Measurements from ENCODE around the gene ARFRP1. TPM values are rescaled to one million over a fixed set of nuclear protein-coding genes. Genes with fewer than 3 reads are reported as not detected.

Gene ARFRP1
- total RNA-seq, 1 experiment from 2014 or later, result 42.7 TPM

- no peak for TF ChIP-seq CTCF (conservative IDR thresholded peaks at IDR 0.05)
- Histone ChIP-seq H3K4me2 (ENCODE audit: insufficient read depth, insufficient read length, low read length) (no peak overlapping the region), H3K27me3 (ENCODE audit: insufficient read depth, low read length) (no peaks in the 10 kb centered on the region), H4K8ac (replicated peaks; ENCODE audit: insufficient read length, low read depth, low read length) (no peak overlapping the region), H2BK15ac (ENCODE audit: low read depth, low read length) (no peak overlapping the region), H3K9me3 (ENCODE audit: control insufficient read depth, low read depth, low read length) (no peaks in the 10 kb centered on the region), H2AFZ (ENCODE audit: low read length) (no peak overlapping the region), H3K4ac (ENCODE audit: low read depth, low read length) (no peak overlapping the region), H3K4me1 (ENCODE audit: insufficient read depth, low read length) (no peaks in the 10 kb centered on the region), H4K20me1 (ENCODE audit: control insufficient read depth, insufficient read depth, insufficient read length) (no peaks in the 10 kb centered on the region), H2BK12ac (ENCODE audit: insufficient read length, low read depth, low read length) (no peak overlapping the region), H3T11ph (ENCODE audit: low read length) (no peak overlapping the region), H3K79me2 (ENCODE audit: insufficient read depth, low read length) (no peaks in the 10 kb centered on the region), H2BK20ac (ENCODE audit: low read depth, low read length, poor library complexity, severe bottlenecking) (no peak overlapping the region), H3K79me1 (ENCODE audit: insufficient read depth, low read depth, low read length, poor library complexity, severe bottlenecking) (no peaks in the 10 kb centered on the region), H3K14ac (ENCODE audit: insufficient read depth, low read length) (no peak overlapping the region), H4K5ac (ENCODE audit: insufficient read length, low read depth, low read length) (no peak overlapping the region), H3K18ac (ENCODE audit: insufficient read length, low read depth, low read length) (no peak overlapping the region), H2AK5ac (ENCODE audit: insufficient read length, low read length) (no peak overlapping the region), H3K27ac (ENCODE audit: insufficient read length, low read depth, low read length) (no peak overlapping the region), H3K56ac (ENCODE audit: insufficient read length, low read depth, low read length) (no peak overlapping the region), H2BK5ac (ENCODE audit: insufficient read length, low read length) (no peak overlapping the region), H3K23me2 (ENCODE audit: insufficient read length, low read depth, low read length, poor library complexity, severe bottlenecking) (no peaks in the 10 kb centered on the region), H4K91ac (ENCODE audit: insufficient read length, low read depth, low read length) (no peak overlapping the region), H3K9ac (ENCODE audit: extremely low read depth, insufficient read length, low read length) (no peak overlapping the region), H2BK120ac (ENCODE audit: low read depth, low read length, poor library complexity, severe bottlenecking) (no peak overlapping the region), H3K23ac (ENCODE audit: insufficient read length, low read depth, low read length) (no peak overlapping the region)
- peaks cover 25 to 42% (median 40%) of the 10 kb centered on the region in 3 experiments for H3K36me3 Mint-ChIP-seq (ENCODE audit: insufficient read depth in 1 of 3, low read depth in 3 of 3)
- H3K9me3 Mint-ChIP-seq, result no peaks in the 10 kb centered on the region
- WGBS (ENCODE audit: extremely low coverage, insufficient read length, low lambda C conversion rate), result no CpG with 5 or more reads among the region's 11 CpGs
- no peaks in the 10 kb centered on the region for H3K27me3 Mint-ChIP-seq (ENCODE audit: low read depth)
- no peak overlapping the region for H3K27ac Mint-ChIP-seq
- DNase-seq, result no peak
- no peak overlapping the region for H3K4me3 Mint-ChIP-seq
- H3K4me1 Mint-ChIP-seq, result peaks cover 0 to 4% of the 10 kb centered on the region in 2 experiments; a peak in 1 of 4 replicates
Measured at GRCh38 chr20:63668351-63668750, 39.4 kb downstream of the ARFRP1 start.
